CD14-positive monocyte (primary cell): ENCODE data around the gene ZNF135. TPM values are rescaled to one million over a fixed set of nuclear protein-coding genes. Genes with fewer than 3 reads are reported as not detected.

Experiments
- DNase-seq, 3 donors: peaks; one replicate each; pipeline ENCODE4 v3.0.0-alpha.2; 2011 to 2022
- H2AFZ ChIP-seq: 2 replicates; pipeline ENCODE4 v1.6.0; 2012; ENCODE audit warnings: mild to moderate bottlenecking, low read depth, low read length, inconsistent platforms; ENCODE audit not compliant: insufficient read depth, poor library complexity, severe bottlenecking
- H3K27ac ChIP-seq, 2 donors: 1 replicate in 1 of 2; 2 replicates in 1 of 2; pipeline ENCODE4 v1.5.1; 2012 to 2013; ENCODE audit warnings: low read length in 2 of 2, control low read depth in 1 of 2, inconsistent platforms in 1 of 2, low read depth in 1 of 2, mild to moderate bottlenecking in 1 of 2
- H3K27me3 ChIP-seq, 2 donors: one replicate each; pipeline versions ENCODE4 v1.6.0 to v1.6.1; 2011 to 2013; ENCODE audit warnings: low read length in 2 of 2; ENCODE audit not compliant: control insufficient read depth in 2 of 2, insufficient read depth in 2 of 2
- H3K36me3 ChIP-seq, 2 donors: replicated peaks in 1 of 2; 1 replicate in 1 of 2; 2 replicates in 1 of 2; pipeline versions ENCODE4 v1.5.1 to v1.6.1; 2012 to 2013; ENCODE audit warnings: low read length in 2 of 2, control low read depth in 1 of 2, inconsistent platforms in 1 of 2, mild to moderate bottlenecking in 1 of 2; ENCODE audit not compliant: insufficient read depth in 2 of 2, control insufficient read depth in 1 of 2
- H3K4me1 ChIP-seq, 2 donors: 1 replicate in 1 of 2; 2 replicates in 1 of 2; pipeline versions ENCODE4 v1.5.1 to v1.6.1; 2012 to 2013; ENCODE audit warnings: low read length in 2 of 2, control low read depth in 1 of 2, inconsistent platforms in 1 of 2, mild to moderate bottlenecking in 1 of 2, moderate library complexity in 1 of 2; ENCODE audit not compliant: insufficient read depth in 2 of 2, control insufficient read depth in 1 of 2
- H3K4me2 ChIP-seq: replicated peaks from 2 replicates; pipeline ENCODE3; 2012; ENCODE audit warnings: low read length, moderate library complexity, mild to moderate bottlenecking; ENCODE audit not compliant: poor library complexity, severe bottlenecking; ENCODE audit errors: extremely low read depth
- H3K4me3 ChIP-seq, 3 experiments: fragments of 200-600 bp in 1 of 3; sonication (generic) in 1 of 3; replicated peaks in 1 of 3; 1 replicate in 2 of 3; 2 replicates in 1 of 3; pipeline ENCODE4 v1.5.1; 2011 to 2013; ENCODE audit warnings: low read length in 3 of 3, mild to moderate bottlenecking in 3 of 3, control low read depth in 2 of 3, low read depth in 2 of 3, inconsistent platforms in 1 of 3, moderate library complexity in 1 of 3
- H3K79me2 ChIP-seq: 2 replicates; pipeline ENCODE4 v1.6.0; 2012; ENCODE audit warnings: mild to moderate bottlenecking, control low read depth, inconsistent platforms, low read length, moderate library complexity; ENCODE audit not compliant: insufficient read depth
- H3K9ac ChIP-seq: 2 replicates; pipeline ENCODE4 v1.6.0; 2017; ENCODE audit warnings: low read length, mild to moderate bottlenecking; ENCODE audit not compliant: insufficient read depth, poor library complexity, severe bottlenecking
- H3K9me3 ChIP-seq, 2 donors: replicated peaks in 1 of 2; 1 replicate in 1 of 2; 2 replicates in 1 of 2; pipeline versions ENCODE4 v1.5.1 to v1.6.1; 2012 to 2013; ENCODE audit warnings: low read length in 2 of 2, control low read depth in 1 of 2; ENCODE audit not compliant: control insufficient read depth in 1 of 2, insufficient read depth in 1 of 2
- H4K20me1 ChIP-seq: 2 replicates; pipeline ENCODE4 v1.6.0; 2012; ENCODE audit warnings: mild to moderate bottlenecking, low read length, control low read depth, moderate library complexity; ENCODE audit not compliant: insufficient read depth
- H3K27ac Mint-ChIP-seq, 7 donors: one replicate each; pipeline ENCODE4 v1.8.0; 2020; ENCODE audit warnings: mild to moderate bottlenecking in 7 of 7, mixed read lengths in 7 of 7, moderate library complexity in 6 of 7, inconsistent platforms in 2 of 7
- H3K27me3 Mint-ChIP-seq, 3 donors: one replicate each; pipeline ENCODE4 v1.8.0; 2021 to 2022; ENCODE audit warnings: low read depth in 3 of 3, mild to moderate bottlenecking in 3 of 3, mixed read lengths in 3 of 3, moderate library complexity in 3 of 3, inconsistent platforms in 1 of 3
- H3K36me3 Mint-ChIP-seq, 2 donors: one replicate each; pipeline ENCODE4 v1.8.0; 2020; ENCODE audit warnings: mixed read lengths in 2 of 2, inconsistent platforms in 1 of 2, mild to moderate bottlenecking in 1 of 2
- H3K4me1 Mint-ChIP-seq: one replicate; pipeline ENCODE4 v1.8.0; 2020; ENCODE audit warnings: mild to moderate bottlenecking, mixed read lengths
- H3K4me3 Mint-ChIP-seq, 2 donors: one replicate each; pipeline ENCODE4 v1.8.0; 2020; ENCODE audit warnings: mild to moderate bottlenecking in 2 of 2, mixed read lengths in 2 of 2, moderate library complexity in 1 of 2
- H3K9me3 Mint-ChIP-seq, 7 donors: one replicate each; pipeline ENCODE4 v1.8.0; 2020 to 2022; ENCODE audit warnings: mixed read lengths in 7 of 7, mild to moderate bottlenecking in 6 of 7, moderate library complexity in 6 of 7, inconsistent platforms in 2 of 7
- CTCF ChIP-seq: fragments of 200-600 bp; IDR thresholded peaks from one replicate; pipeline ENCODE4 v1.8.0; 2022; ENCODE audit warnings: antibody characterized with exemption, mild to moderate bottlenecking
- WGBS: methylation state at CpG from one replicate; pipeline ENCODE4 v1.1.5; 2013; ENCODE audit warnings: missing lambda C conversion rate; ENCODE audit not compliant: insufficient coverage; 5-methylcytosine and 5-hydroxymethylcytosine counted together
- intact Hi-C, 2 donors: fragments of 100-400 bp; cut with micrococcal nuclease; formaldehyde crosslinking; loops; one replicate each; pipeline versions ENCODE4 v1.15.0 to v1.15.1; 2023
- polyA plus RNA-seq, 3 donors: library from polyadenylated mRNA; depleted of rRNA in 1 of 3; unstranded in 2 of 3; stranded (reverse) in 1 of 3; fragments of 300-500 nt in 2 of 3; fragments of >200 nt in 1 of 3; fragmentation: Illumina TruSeq in 2 of 3; gene quantifications; 1 replicate in 2 of 3; 2 replicates in 1 of 3; pipeline ENCODE4 v1.2.3, GENCODE V29; 2012 to 2021

ZNF135 gene
- polyA plus RNA-seq, 3 donors: 0.32 to 0.37 TPM; not detected in 1

- H3K9ac ChIP-seq: no peak overlapping the region
- H3K4me3 ChIP-seq: peak overlapping the region in 1 of 3 experiments; percentile 3
- peaks cover 0 to 4% of the 10 kb centered on the region in 2 donors for H3K36me3 Mint-ChIP-seq
- H3K4me1 ChIP-seq: peaks cover 12 to 14% of the 10 kb centered on the region in 2 donors
- H3K27ac Mint-ChIP-seq: no peak overlapping the region
- no peak overlapping the region for H3K4me2 ChIP-seq
- DNase-seq: no peak
- peaks cover 83 to 92% of the 10 kb centered on the region in 2 donors for H3K9me3 ChIP-seq
- H3K4me1 Mint-ChIP-seq: peaks cover 10% of the 10 kb centered on the region
- TF ChIP-seq CTCF: no peak
- peaks cover 53 to 97% (median 91%) of the 10 kb centered on the region in 7 donors for H3K9me3 Mint-ChIP-seq
- intact Hi-C loops: no loop called here
- no peaks in the 10 kb centered on the region for H3K79me2 ChIP-seq
- H4K20me1 ChIP-seq: no peaks in the 10 kb centered on the region
- peaks cover 0 to 7% (median 0%) of the 10 kb centered on the region in 3 donors for H3K27me3 Mint-ChIP-seq
- H3K4me3 Mint-ChIP-seq: no peak overlapping the region
- H3K27ac ChIP-seq: no peak overlapping the region
- 91% methylated on average over 7 of the region's 10 CpGs for WGBS
- no peaks in the 10 kb centered on the region for H3K27me3 ChIP-seq
- no peaks in the 10 kb centered on the region for H3K36me3 ChIP-seq
- no peak overlapping the region for H2AFZ ChIP-seq
These were observed 36.2 kb downstream of the ZNF135 start for GRCh38 chr19:58095328-58095727.

GRCh38 chr19:58096884-58097283 lies 37.8 kb downstream of the ZNF135 start:
- Histone ChIP-seq H3K4me1 (peaks cover 12 to 14% of the 10 kb centered on the region in 2 donors), H4K20me1 (no peaks in the 10 kb centered on the region), H3K27ac (no peak overlapping the region), H3K27me3 (no peaks in the 10 kb centered on the region), H3K9ac (no peak overlapping the region), H3K4me2 (no peak overlapping the region), H2AFZ (no peak overlapping the region), H3K4me3 (peak overlapping the region in 1 of 3 experiments; percentile 79), H3K79me2 (no peaks in the 10 kb centered on the region), H3K9me3 (peaks cover 82 to 92% of the 10 kb centered on the region in 2 donors), H3K36me3 (no peaks in the 10 kb centered on the region)
- H3K36me3 Mint-ChIP-seq: peaks cover 0 to 4% of the 10 kb centered on the region in 2 donors
- peaks cover 49 to 96% (median 88%) of the 10 kb centered on the region in 7 donors for H3K9me3 Mint-ChIP-seq
- H3K4me3 Mint-ChIP-seq: peak overlapping the region; percentile 16 to 48
- H3K4me1 Mint-ChIP-seq: peaks cover 10% of the 10 kb centered on the region
- TF ChIP-seq CTCF: no peak
- intact Hi-C loops: no loop called here
- H3K27me3 Mint-ChIP-seq: peaks cover 0 to 7% (median 2%) of the 10 kb centered on the region in 3 donors
- H3K27ac Mint-ChIP-seq: peak overlapping the region in 3 of 7 donors; percentile 27 to 50 (median 41)
- WGBS: 96% methylated on average over 13 of the region's 13 CpGs
- no peak for DNase-seq
